Measurements from ENCODE around the gene ZNF223.

The ZNF223 gene

GRCh38 chr19:44051650-44052402, at the start of gene ZNF223:
TSS of gene ZNF223 (plus strand) at chr19:44052036. CDS start at chr19:44055177, 3,141 bp downstream.
- DNase-seq (ENCODE audit: low spot score): peak; percentile 99

DNA sequence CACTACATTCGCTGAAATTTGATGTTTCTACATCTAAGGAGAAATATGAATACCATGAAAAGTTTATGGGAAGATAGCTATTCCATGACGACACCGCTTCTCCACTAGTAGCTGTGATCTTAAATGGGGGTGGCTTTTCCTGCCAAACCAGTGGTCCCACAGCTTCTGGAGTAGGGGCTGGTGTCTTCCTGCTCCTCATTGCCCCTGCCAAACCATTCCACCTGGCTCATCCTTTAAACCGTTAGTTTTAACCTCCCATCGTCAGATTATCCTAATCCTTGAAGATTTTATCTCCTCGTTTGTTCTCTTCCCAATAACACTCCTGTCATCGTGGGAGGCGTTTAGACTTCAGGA, 49.6 kb upstream of the ZNF223 start:
- DNase-seq (ENCODE audit: low spot score): no peak

DNA sequence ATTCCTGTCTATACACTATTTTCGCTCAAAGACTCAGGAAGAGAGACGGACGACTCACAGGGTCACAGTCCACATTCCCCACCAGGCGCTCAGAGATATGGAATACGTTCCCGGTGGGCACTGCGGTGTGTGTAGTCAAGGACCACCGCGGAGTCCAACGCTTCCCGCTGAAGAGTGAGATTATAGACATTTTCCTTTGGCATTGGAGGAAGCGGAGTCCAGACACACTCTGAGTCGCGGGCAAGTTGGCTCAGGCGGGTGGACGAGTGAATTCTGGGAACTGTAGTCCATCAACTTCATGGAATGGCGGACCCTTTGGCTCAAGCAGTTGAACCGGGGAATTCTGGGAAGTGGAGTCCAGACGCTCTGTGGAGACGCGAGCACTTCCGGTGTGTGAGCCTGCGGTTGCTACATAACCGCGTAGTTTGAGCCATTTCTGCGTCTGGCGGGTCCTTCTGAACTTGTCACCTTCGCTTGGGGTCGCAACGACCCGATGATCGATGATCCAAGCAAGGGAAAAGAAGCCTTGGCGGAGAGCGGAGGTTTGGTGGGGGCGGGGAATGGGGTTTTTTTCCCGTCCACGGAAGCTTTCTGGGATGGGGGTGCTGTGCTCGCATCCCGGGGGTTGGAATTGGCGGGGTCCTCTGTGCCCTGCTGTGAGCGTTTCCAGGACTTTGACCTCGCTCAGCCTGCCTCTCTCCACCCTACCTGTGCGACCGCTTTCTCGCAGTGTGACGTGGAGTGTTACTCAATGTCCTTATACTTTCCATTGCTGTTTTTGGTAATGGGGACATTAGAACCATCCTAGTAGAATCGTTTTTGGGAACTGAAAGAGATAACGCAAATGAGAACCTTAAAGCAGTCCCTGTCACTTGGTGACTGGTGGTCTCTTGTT, 49.0 kb upstream of the ZNF223 start, which contains the start of gene ZNF230:
Gene ZNF230 (plus strand): TSS at position 392 of the 895 bp plus-strand sequence. CDS start 4,122 bp downstream, outside the sequence.
- DNase-seq (ENCODE audit: low spot score): peak; percentile 96

DNA sequence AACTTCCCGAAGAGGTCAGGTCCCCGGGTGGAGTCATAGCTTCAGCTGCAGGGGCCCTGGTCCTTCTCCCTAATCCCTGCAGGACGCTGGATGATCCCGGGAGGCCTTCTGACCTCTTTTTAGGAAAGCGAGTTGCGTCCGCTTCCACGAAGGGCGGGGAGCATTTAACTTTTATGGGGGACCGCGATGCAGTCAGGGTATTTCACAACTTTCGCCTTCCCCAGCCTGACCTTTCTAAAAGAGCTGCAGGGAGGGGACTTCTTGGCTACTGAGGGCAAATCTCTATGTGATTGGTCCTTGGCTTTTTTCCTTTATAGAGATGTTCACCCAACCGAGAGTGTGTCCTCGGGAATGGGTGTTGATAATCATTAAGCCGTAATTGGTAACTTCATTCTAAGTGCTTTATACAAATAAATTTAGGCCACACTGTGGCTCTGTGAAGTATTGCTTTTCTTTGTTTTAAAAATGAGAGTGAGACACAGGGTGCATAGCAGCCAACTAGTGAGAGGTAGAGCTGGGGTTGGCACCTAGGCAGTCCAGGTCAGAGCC, 48.3 kb upstream of the ZNF223 start:
- DNase-seq (ENCODE audit: low spot score): no peak

DNA sequence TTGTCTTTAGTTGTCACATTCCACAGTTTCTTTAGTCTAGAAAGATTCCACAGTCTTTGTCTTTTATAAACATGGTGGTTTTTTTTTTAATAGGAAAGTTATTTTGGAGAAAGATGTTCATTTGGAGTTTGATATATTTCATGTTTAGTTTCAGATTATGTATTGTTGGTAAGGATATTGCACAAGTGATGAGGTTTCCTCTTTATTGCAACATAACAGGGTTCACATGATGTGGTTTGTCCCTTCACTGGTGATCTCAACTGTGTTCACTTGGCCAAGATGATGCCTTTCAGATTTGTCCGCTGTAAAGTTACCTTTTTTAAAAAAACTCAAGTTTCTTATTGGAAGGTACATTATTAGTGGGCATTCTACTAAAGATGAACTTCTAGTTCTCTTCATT, 45.9 kb upstream of the ZNF223 start:
- DNase-seq (ENCODE audit: low spot score): no peak

DNA sequence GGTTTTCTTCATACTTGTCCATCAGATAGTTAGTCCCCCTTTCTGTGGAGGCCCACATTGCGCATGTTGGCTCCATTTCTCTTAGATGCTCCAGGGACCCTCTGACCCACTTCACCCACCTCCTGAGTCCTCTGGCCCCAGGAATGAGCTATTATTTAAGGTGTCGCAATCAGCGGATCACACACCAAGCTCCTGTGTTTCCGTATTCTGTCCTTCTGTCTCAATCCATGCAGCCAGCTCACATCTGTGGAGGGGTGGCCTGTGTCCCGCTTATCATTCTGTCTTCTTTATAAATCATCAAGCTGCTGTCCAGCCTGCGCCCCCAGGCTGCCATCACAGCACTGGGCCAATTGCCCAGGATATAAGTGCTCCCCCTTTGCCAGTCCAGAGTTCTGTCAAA, 44.4 kb upstream of the ZNF223 start:
- DNase-seq (ENCODE audit: low spot score): no peak

- DNase-seq (ENCODE audit: low spot score): no peak
Measured at GRCh38 chr19:44010468-44010867, 41.4 kb upstream of the ZNF223 start.

DNA sequence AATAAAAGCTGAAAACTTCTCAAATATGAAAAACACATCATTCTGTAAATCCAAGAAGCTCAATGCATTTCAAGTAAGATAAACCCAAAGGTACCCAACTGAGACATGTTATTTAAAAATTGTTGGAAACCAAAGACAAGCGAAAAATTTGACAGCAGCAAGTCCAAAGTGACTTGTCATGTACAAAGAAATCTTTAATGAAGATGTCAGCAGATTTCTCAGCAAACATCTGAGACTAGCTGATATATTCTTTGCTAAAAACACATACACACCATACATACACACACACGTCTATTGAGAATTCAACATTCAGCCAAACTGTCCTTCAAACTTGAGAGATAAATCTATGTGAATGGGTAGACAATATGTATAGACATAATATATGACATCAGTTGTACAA, 32.3 kb upstream of the ZNF223 start:
- DNase-seq (ENCODE audit: low spot score): no peak

DNA sequence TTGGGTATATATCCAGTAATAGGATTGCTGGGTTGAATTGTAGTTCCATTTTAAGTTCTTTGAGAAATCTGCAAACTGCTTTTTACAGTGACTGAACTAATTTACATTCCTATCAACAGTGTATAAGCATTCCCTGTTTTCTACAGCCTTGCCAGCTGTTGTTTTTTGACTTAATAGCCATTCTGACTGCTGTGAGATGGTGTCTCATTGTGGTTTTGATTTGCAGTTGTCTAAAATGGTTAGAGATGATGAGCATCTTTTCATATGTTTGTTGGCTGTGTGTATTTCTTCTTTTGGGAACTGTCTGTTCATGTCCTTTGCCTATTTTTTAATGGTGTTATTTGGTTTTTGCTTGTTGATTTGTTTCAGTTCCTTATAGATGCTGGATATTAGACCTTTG, 30.6 kb upstream of the ZNF223 start:
- no peak for DNase-seq (ENCODE audit: low spot score)

DNA sequence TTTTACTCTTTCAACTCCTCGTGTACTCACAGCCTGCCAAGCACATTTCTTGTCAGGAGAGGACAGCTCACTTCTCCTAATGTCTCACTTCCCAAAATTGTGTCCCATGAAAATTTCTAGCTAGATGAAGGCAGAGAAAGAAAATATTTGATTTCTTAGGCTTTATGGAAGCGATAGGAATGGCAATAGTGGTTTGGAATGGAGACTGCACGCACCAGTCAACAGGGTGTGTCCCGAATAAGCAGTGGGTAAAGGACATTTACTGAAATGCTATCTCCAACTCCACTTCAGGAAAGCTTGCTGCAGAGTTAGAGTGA, 27.0 kb upstream of the ZNF223 start:
- DNase-seq (ENCODE audit: low spot score): no peak

GRCh38 chr19:44025217-44025936, 26.5 kb upstream of the ZNF223 start, which contains the start of gene ZNF222:
TSS of gene ZNF222 (plus strand) at chr19:44025379. CDS start at chr19:44025437, 58 bp downstream.
- DNase-seq (ENCODE audit: low spot score): peak; percentile 89

DNA sequence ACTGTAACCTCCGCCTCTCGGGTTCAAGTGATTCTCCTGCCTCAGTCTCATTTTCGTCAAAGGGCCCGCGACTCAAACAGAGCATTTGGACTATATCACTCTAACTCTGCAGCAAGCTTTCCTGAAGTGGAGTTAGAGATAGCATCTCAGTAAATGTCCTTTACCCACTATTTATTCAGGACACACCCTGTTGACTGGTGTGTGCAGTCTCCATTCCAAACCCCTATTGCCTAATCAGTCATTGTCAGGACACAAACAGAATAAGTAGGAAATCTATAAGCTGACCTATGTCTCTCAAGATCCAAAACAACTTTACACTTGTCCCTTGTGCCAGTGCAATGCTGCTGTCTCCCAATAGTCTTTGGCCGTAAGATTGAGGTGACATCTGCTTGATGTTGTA, 25.2 kb upstream of the ZNF223 start:
- no peak for DNase-seq (ENCODE audit: low spot score)

GRCh38 chr19:44032001-44032610, 19.7 kb upstream of the ZNF223 start:
- DNase-seq (ENCODE audit: low spot score): no peak

- no peak for DNase-seq (ENCODE audit: low spot score)
Measured at GRCh38 chr19:44042147-44042546, 9.7 kb upstream of the ZNF223 start.

GRCh38 chr19:44050740-44051649, 841 bp upstream of the ZNF223 start:
- DNase-seq (ENCODE audit: low spot score): peak; percentile 54

DNA sequence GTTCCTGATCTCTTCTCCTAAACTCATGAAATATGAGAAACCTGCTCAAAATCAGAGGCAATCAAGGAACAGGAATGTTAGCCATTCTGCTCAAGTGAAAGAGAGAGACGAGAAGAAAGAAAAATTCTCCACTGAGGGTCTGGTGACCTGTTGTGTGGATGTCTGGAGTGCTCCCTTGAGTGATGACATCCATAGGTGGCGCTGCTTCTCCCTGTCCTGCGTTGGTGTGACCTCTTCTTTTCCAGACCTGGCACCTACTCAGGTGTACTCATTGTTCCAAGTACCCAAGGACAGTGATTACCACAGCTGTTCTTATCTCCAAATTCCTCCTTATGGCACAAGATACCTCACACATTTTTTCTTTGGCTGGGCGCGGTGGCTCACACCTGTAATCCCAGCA, 4.0 kb downstream of the ZNF223 start:
- no peak for DNase-seq (ENCODE audit: low spot score)

DNA sequence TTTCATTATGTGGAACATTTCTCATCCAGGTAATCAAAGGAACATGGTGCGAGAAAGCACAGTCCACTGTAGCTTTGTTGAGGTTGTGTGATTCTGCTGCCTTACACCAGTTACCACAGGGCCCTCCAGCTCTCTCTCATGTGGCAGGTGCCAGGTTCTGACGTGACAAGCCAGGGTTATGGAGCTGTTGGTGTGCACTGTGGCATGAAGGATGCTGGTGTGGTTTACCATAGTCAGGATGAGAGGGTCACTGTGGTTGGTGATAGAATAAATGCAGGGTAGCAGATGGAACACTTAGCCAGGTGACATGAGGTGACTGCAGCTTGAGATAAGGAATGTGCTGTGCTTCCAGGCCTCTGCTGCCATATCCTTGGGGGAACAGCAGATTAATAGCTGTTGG, 7.4 kb downstream of the ZNF223 start:
- no peak for DNase-seq (ENCODE audit: low spot score)

- no peak for DNase-seq (ENCODE audit: low spot score)
Measured at GRCh38 chr19:44061038-44061437, 9.2 kb downstream of the ZNF223 start.

- DNase-seq (ENCODE audit: low spot score): no peak
Measured at GRCh38 chr19:44066305-44066704, 14.5 kb downstream of the ZNF223 start.

DNA sequence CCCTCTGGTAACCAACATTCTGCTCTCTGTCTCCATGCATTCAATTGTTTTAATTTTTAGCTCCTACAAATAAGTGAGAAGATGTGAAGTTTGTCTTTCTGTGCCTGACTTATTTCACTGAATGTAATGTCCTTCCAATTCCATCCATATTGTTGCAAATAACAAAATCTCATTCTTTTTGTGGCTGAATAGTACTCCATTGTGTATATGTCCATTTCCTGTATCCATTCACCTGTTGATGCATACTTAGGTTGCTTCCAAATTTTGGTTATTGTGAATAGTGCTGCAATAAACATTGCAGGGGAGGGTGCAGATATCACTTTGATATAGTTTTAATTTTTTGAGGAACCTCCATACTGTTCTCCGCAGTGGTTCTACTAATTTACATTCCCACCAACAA, 17.6 kb downstream of the ZNF223 start:
- DNase-seq (ENCODE audit: low spot score): no peak
